ENCODE results near the gene TM9SF4.
"Not testable (repeated sequence)": the region's sequence is repeated elsewhere in the genome, so short reads cannot be mapped to it uniquely, and the experiment has no call there.

Gene TM9SF4

GRCh38 chr20:32159766-32160221, 50.3 kb downstream of the TM9SF4 start:
- DNase-seq: no peak

GRCh38 chr20:32160341-32160740, 50.8 kb downstream of the TM9SF4 start:
- DNase-seq: no peak

DNA sequence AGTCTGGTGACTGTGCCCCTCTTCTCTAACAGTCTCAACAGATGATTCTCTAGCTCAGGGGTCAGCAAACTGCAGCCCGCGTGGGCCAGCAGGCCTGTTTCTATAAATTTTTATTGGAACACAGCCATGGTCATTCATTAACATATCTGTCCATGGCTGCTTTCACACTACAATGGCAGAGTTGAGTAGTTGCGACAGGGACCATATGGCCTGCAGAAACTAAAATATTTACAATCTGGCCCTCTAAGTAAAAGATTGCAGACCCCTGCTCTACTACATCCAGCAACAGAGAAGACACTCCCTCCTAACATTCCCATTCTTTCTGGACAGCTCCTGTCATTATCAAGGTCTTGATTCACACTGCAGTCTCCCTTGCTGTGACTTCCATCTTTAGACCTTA, 52.8 kb downstream of the TM9SF4 start:
- DNase-seq: no peak

GRCh38 chr20:32163951-32164350, 54.4 kb downstream of the TM9SF4 start:
- no peak for DNase-seq

- DNase-seq: no peak
These were observed 55.6 kb downstream of the TM9SF4 start for GRCh38 chr20:32164984-32165735.

DNA sequence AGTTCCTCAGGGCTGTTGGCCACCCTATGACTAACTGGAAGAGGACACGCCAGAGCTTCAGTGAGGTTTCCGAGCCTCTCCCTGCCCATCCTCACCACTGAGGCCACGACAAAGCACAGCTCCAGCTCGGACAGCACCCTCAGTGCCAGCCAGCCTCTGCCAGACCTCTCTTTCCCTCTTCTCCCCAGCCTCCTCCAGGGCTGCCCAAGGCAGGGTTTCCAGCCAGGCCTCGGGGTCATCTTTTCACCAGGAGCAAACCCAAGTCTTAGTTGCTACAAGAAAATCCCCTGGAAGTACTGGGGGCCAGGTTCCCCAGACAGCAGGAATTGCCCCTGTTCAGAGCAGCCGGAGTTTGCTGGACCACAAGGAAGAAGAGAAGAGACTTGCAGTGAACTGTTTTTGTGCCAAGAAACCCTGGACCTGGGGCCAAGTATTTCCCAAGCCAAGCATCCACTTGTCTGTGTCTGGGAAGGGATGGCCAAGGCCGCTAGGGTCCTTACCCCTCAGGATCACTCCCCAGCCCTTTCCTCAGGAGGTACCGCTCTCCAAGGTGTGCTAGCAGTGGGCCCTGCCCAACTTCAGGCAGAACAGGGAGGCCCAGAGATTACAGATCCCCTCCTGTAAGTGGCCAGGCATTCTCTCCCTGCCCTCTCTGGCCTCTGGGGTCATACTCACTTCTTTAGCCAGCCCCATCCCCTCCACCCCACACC, 56.5 kb downstream of the TM9SF4 start:
- no peak for DNase-seq

DNA sequence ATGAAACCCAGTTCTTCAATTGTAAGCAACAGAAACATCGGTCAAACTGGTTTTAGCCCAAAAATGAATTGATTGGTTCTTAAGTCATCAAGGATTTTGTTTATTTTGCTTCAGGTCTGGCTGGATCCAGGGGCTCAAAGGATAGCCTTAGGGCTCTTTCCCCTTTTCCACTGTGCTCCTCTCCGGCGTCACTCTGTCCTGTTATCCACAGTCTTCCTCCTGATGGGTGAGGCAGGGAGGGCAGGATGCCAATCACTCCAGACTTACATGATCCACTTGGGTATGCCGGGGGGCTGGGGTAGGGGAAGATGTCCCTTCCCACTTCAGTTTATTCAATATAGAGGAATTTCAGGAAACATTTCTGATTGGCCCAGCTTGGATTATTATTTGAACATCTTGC, 58.0 kb downstream of the TM9SF4 start:
- no peak for DNase-seq

- DNase-seq: no peak
These were observed 58.8 kb downstream of the TM9SF4 start for GRCh38 chr20:32168184-32168910.

GRCh38 chr20:32177696-32178095, 68.2 kb downstream of the TM9SF4 start:
- not testable (repeated sequence) for DNase-seq

- no peak for DNase-seq
These were observed 70.0 kb downstream of the TM9SF4 start for GRCh38 chr20:32179515-32179914.

DNA sequence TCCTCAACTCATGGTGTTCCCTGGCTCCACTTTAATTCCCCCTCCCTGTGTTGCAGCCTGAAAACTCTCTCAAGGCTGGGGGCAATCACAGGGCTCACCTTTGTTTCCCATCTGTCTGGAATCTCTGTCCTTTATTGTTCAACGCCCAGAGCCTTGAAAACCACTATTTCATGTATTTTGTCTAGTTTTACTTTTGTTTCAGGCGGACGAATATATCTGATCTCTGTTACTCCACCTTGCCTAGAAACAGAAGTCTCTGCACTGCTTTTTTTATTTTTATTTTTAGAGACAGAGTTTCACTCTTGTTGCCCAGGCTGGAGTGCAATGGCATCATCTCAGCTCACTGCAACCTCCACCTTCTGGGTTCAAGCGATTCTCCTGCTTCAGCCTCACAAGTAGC, 70.4 kb downstream of the TM9SF4 start:
- DNase-seq: no peak

- DNase-seq: no peak
These were observed 72.1 kb downstream of the TM9SF4 start for GRCh38 chr20:32181606-32182005.

DNA sequence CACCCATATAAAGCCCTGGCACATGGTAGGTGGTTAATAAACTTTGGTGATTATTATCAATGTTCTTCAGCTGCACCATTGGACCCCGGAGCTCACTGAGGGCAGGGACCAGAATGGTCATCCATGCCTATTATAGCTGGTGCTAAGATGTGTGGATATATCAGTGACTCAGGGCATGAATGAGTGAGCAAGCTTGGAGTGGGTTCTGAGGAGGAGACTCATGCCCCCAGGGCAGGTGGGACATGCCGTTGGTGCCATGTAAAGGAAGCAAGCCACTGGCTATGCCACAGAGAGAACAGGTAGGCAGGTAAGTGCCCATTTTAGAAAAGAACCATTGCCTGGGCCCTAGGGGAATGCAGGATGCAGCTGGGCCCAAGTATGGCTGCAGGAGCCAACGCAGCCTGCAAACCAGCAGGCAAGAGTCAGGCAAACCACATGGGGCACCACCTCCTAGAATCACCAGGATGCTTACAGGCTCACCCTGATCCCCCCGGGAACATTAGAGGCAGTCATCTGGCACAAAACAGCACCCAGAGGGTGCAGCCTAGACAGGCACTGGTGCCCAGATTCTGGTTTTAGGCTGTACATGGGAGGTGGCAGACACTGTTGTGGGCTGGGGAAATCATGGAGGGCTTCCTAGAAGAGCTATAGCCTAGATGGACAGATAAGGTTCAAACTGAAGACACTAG, 74.6 kb downstream of the TM9SF4 start:
- no peak for DNase-seq

DNA sequence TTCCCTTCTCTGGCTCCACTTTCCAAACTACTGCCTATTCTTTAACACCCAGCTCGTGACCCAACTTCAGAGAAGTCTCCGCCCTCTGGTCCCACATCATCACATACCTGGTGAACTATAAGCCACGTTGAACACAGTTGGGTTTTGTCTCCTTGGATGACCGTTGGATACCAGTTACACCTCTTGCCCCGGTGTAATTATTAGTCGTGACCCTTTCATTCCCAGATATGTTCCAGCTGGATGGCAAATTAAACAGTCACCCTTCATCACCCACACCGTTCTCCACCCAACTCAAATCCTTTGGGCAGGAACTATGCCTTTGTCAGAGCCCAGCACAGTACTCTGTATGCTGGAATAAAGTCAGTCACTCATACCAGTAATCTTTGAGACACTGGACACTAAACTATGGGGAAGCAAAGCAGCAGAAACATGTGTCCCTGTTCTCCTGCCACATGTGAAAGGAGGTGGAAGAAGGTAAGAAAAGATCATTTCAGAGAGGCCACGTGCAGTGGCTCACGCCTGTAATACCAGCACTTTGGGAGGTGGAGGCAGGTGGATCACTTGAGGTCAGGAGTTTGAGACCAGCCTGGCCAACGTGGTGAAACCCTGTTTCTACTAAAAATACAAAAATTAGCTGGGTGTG, 75.6 kb downstream of the TM9SF4 start:
- DNase-seq: no peak

DNA sequence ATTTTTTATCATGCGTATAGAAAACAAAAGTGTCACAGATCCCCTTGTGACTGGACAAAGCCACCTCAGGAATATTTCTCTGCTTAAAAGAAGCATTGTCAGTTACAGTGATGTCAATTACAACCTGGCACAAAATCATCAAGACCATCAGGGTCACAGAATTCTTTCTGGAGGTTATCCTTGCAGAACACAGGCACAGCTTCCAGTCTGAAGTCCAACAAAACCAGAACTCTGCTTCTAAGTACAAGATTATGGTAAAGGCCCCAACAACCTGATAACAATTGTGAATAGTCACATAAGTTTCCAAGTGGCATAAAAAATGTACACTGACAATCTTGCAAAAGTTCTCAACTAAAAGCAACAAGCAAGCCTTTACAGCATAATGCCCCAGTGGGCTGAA, 77.0 kb downstream of the TM9SF4 start:
- DNase-seq: no peak

DNA sequence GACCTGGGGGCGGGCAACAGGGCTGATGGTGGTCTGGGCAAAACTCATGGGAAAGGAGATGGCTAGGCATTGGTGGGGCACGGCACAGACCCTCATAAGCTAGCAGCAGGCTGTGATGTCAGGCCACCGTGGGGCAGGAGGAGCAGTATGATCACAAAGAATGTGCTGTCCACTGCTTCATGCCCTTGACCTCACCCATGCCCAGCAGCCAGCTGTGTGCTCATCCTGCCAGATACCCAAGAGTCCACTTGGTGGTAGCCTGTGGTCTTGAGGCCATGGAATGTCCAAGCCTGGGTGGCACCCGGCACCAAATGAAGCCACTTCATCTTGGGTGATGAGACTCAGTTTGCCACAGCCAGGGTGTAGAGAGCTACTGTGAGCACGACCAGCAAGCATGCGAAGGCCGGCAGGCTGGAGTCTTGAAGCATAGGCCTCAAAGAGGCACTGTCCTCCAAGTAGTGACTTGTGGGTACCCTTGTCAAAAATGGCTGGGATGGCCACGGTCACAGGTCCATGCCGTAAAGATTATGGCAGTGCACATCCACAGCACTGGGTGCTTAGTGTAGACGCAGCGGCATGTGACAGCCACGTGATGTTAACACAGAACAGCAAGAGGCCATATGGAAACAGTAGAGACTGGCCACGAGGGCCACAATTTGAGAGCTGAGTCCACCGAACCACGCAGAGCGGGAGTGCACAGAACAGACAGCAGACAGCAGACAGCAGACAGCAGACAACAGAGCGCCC, 79.0 kb downstream of the TM9SF4 start:
- no peak for DNase-seq

- DNase-seq: no peak
These were observed 79.6 kb downstream of the TM9SF4 start for GRCh38 chr20:32189123-32189410.

DNA sequence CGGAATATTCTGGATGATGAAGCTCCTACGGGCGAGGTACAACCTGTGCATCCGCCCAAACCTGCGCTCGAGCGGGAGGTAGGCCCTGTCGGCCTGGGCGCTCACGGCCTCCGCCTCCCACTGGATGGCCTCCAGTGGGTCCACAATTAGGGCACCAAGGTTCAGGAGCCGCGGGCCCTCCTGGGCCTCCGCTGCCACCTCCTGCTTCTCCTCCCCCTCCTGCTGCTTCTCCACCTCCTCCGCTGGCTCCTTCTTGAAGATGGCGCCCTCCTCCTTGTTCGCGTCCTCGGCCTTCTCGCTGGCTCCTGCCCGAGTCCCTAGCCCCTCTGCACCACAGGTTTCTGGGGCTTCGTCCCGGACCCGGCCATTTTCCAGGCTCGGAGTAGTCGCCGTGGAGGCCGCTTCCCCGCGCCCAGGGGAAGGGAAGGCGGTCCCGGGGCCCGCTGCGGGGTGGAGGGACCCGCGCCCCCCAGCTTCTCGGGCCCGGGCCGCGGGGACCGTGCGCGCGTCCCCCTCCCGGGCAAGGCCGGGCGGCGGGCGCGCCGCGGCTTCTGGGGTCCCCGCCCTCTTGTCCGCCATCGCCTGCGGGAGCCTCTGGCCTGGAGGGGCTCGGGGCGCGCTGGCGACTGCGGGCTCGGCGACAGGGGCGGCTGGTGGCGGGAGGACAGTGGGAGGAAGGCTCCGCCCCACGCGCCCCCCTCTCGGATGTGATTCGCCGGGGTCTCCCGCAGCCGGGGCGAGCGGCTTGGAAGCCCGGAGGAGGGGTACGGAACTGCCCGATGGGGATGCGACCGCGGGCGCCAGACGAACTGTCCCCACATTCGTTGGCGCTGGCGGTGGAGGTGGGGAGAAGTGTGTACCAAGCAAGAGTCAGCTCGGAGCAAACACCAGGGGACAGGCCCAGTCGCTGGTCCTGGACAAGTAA, 80.4 kb downstream of the TM9SF4 start:
- peak; percentile 7 for DNase-seq

GRCh38 chr20:32190616-32191415, 81.3 kb downstream of the TM9SF4 start:
- DNase-seq: no peak

DNA sequence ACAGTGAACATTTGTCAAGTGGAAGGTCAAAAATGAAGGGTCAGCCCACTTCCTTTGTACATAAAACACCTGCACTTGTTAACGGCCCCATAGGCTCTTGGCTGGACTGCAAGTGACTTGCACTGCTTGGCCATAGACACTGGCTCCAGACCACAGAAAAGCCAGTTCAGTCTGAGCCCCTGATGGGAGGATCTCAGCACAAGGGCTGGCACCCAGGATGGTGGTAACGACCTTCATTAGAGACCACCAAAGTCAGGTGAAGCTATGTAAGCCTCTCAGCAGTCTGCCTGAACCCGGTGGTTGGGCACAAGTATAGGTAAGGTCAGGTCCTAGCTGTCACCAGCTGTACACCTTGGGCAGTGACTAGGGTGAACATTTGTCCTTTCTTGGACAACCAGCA, 81.9 kb downstream of the TM9SF4 start:
- no peak for DNase-seq
